HEK293T (cell line): Measurements from ENCODE around the gene FBXL17.
"Not testable (repeated sequence)": the region's sequence is repeated elsewhere in the genome, so short reads cannot be mapped to it uniquely, and the experiment has no call there.

Experiments used
- BHLHE40 ChIP-seq: fragments of 450-650 bp; IDR thresholded peaks from 2 replicates; pipeline ENCODE4 v1.6.1; 2016; ENCODE audit warnings: mild to moderate bottlenecking, moderate library complexity, borderline replicate concordance
- CTBP1 ChIP-seq: fragments of 450-650 bp; IDR thresholded peaks from 2 replicates; pipeline ENCODE4 v1.6.1; 2016; ENCODE audit warnings: borderline replicate concordance
- ELF4 ChIP-seq: fragments of 450-650 bp; IDR thresholded peaks from 2 replicates; pipeline ENCODE4 v1.6.1; 2017; ENCODE audit warnings: antibody characterized with exemption
- FOXA1 ChIP-seq: fragments of 450-650 bp; IDR thresholded peaks from 2 replicates; pipeline ENCODE4 v1.6.1; 2016; ENCODE audit warnings: mild to moderate bottlenecking
- FOXK2 ChIP-seq: fragments of 450-650 bp; IDR thresholded peaks from 2 replicates; pipeline ENCODE4 v1.6.1; 2016; ENCODE audit warnings: mild to moderate bottlenecking
- FOXM1 ChIP-seq: fragments of 450-650 bp; IDR thresholded peaks from 2 replicates; pipeline ENCODE4 v1.6.1; 2017; ENCODE audit warnings: mild to moderate bottlenecking, borderline replicate concordance
- HDGF ChIP-seq: fragments of 450-650 bp; IDR thresholded peaks from 2 replicates; pipeline ENCODE4 v1.6.1; 2017; ENCODE audit warnings: antibody characterized with exemption, borderline replicate concordance
- L3MBTL2 ChIP-seq: fragments of 450-650 bp; conservative IDR thresholded peaks from 2 replicates; pipeline ENCODE4 v1.6.1; 2016; ENCODE audit warnings: mild to moderate bottlenecking
- SP1 ChIP-seq: fragments of 450-650 bp; IDR thresholded peaks from 2 replicates; pipeline ENCODE4 v1.6.1; 2017
- TARDBP ChIP-seq: fragments of 450-650 bp; IDR thresholded peaks from 2 replicates; pipeline ENCODE4 v1.6.1; 2016
- ZNF384 ChIP-seq: fragments of 450-650 bp; IDR thresholded peaks from 2 replicates; pipeline ENCODE4 v1.6.1; 2016

- TF ChIP-seq FOXA1, ZNF384, BHLHE40, FOXM1, FOXK2, SP1, ELF4, L3MBTL2, TARDBP, HDGF, CTBP1: not testable (repeated sequence)
Observed at GRCh38 chr5:108152854-108153253, 229.0 kb downstream of the FBXL17 start.
